Measurements from ENCODE around the gene TRIM44.

The TRIM44 gene

DNA sequence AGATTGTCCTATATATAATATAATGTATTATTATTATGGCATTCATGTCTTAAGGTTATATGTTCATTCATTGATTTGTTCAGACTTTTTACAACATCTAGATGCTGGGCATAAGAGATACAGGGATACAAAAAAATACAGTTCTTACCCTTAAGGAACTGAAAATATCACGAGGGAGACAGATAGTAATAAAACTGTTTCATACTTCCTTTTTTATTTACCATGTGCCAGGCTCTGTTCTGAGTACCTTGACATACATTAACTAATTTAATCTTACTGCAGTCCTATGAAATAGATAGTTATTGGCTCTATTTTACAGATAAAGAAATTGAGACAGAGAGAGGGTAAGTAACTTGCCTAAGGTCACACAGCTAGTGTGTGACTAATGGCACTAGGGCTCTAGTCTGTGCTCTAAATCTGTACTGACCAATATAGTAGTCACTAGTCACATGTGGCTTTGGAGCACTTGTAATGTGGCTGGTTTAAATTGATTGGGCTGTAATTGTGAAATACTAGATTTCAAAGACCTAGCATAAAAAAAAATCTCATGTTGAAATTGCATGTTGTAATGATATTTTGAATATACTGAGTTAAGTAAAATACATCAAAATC is 21.3 kb downstream of the TRIM44 start:
- H3F3A ChIP-seq (ENCODE audit: insufficient read depth): no peaks in the 10 kb centered on the region
- no peaks in the 10 kb centered on the region for H3K36me3 ChIP-seq (ENCODE audit: low read length)
- no peaks in the 10 kb centered on the region for H3K9me3 ChIP-seq (ENCODE audit: insufficient read depth, low read length)
- no peaks in the 10 kb centered on the region for H4K20me1 ChIP-seq (ENCODE audit: low read depth, low read length)
- no peak for TF ChIP-seq EZH2phosphoT487 (conservative IDR thresholded peaks at IDR 0.05; ENCODE audit: low read length)
- TF ChIP-seq, protein P1, sequence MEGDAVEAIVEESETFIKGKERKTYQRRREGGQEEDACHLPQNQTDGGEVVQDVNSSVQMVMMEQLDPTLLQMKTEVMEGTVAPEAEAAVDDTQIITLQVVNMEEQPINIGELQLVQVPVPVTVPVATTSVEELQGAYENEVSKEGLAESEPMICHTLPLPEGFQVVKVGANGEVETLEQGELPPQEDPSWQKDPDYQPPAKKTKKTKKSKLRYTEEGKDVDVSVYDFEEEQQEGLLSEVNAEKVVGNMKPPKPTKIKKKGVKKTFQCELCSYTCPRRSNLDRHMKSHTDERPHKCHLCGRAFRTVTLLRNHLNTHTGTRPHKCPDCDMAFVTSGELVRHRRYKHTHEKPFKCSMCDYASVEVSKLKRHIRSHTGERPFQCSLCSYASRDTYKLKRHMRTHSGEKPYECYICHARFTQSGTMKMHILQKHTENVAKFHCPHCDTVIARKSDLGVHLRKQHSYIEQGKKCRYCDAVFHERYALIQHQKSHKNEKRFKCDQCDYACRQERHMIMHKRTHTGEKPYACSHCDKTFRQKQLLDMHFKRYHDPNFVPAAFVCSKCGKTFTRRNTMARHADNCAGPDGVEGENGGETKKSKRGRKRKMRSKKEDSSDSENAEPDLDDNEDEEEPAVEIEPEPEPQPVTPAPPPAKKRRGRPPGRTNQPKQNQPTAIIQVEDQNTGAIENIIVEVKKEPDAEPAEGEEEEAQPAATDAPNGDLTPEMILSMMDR (IDR thresholded peaks at IDR 0.05; ENCODE audit: insufficient read depth, low read length, poor library complexity, severe bottlenecking): no peak
- no peak overlapping the region for H3K4me3 ChIP-seq (ENCODE audit: insufficient read depth, low read length, poor library complexity, severe bottlenecking)
- no peaks in the 10 kb centered on the region for H3K9me2 ChIP-seq (replicated peaks; ENCODE audit: insufficient read depth, low read length)
- no peaks in the 10 kb centered on the region for H3K27me3 ChIP-seq (ENCODE audit: low read length)
- H2AFZ ChIP-seq (ENCODE audit: low read depth, low read length, severe bottlenecking): no peak overlapping the region
- H3K27ac ChIP-seq (ENCODE audit: low read depth, low read length): no peak overlapping the region
- no peaks in the 10 kb centered on the region for H3K79me2 ChIP-seq (ENCODE audit: insufficient read depth, low read length)
- no peak overlapping the region for H3K9ac ChIP-seq (ENCODE audit: low read length)
- no peak overlapping the region for H3K4me2 ChIP-seq (ENCODE audit: low read depth, low read length, poor library complexity, severe bottlenecking)

DNA sequence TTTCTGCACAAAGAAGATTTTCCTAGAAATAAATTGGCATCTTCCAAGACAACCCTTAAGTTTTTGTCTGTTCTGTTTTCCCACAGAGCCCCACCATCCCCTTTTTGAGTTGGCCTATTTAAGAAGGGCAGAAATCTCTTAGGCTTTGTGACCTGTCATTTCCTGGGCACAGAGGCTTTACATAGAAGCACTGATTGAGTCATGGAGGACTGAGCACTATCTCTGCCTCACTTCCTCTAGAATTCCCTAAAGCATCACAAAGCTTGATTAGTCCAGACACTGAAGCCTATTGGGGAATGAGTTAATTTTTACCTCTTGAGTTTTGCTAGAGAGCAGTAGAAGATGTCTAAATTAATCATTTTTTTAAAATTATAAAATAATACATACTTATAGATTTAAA is 25.4 kb downstream of the TRIM44 start:
- no peak for TF ChIP-seq EZH2phosphoT487 (conservative IDR thresholded peaks at IDR 0.05; ENCODE audit: low read length)
- TF ChIP-seq, protein P1 (IDR thresholded peaks at IDR 0.05; ENCODE audit: insufficient read depth, low read length, poor library complexity, severe bottlenecking): no peak
- no peaks in the 10 kb centered on the region for H3K9me3 ChIP-seq (ENCODE audit: insufficient read depth, low read length)
- H3F3A ChIP-seq (ENCODE audit: insufficient read depth): no peaks in the 10 kb centered on the region
- H3K4me3 ChIP-seq (ENCODE audit: insufficient read depth, low read length, poor library complexity, severe bottlenecking): no peak overlapping the region
- H3K79me2 ChIP-seq (ENCODE audit: insufficient read depth, low read length): no peaks in the 10 kb centered on the region
- H3K4me2 ChIP-seq (ENCODE audit: low read depth, low read length, poor library complexity, severe bottlenecking): no peak overlapping the region
- no peak overlapping the region for H3K27ac ChIP-seq (ENCODE audit: low read depth, low read length)
- H3K9ac ChIP-seq (ENCODE audit: low read length): no peak overlapping the region
- no peak overlapping the region for H2AFZ ChIP-seq (ENCODE audit: low read depth, low read length, severe bottlenecking)
- no peaks in the 10 kb centered on the region for H3K36me3 ChIP-seq (ENCODE audit: low read length)
- no peaks in the 10 kb centered on the region for H4K20me1 ChIP-seq (ENCODE audit: low read depth, low read length)
- H3K27me3 ChIP-seq (ENCODE audit: low read length): no peaks in the 10 kb centered on the region
- no peaks in the 10 kb centered on the region for H3K9me2 ChIP-seq (replicated peaks; ENCODE audit: insufficient read depth, low read length)

DNA sequence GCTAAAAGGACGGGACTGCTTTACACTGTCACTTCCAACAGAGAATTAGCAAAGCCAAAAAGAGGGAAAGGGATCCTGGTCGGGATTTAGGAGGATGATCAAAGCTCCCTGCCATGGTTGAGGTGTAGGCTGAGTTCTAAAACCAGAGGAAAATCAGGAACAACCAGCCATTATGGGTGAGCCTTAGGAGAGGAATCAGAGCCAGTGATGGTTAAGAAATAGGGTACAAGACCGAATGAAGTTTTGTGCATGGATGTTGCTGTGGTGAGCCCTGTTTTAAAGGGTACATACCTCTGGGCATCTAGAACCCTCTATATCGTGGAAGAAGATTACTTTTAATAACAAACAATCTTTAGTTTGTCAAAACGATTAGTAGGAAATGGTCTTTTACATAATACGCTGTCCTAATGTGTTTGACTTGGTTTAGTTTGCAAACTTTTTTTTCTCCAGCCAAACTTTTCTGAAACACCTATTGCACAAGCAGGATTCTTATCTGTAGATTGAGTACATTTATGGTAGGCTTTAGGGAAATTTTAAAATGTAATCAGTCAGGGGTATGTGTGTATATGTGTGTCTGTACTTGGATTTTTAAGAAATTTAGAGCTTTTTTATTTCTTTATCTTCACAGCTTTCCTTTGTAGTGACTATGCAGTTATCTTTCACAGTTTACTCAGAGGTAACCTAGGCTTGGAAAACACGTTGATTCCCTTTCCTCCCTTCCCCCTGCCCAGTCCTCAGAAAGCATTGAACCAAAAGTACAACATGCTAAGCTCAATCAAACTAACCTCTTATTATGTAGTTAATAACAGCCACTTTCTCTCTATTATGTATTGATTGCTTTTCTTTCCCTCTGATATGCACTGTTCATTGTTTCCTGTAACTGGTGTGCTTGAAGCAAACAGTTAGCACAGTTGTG is 26.8 kb downstream of the TRIM44 start:
- H3F3A ChIP-seq (ENCODE audit: insufficient read depth): no peaks in the 10 kb centered on the region
- no peaks in the 10 kb centered on the region for H3K9me2 ChIP-seq (replicated peaks; ENCODE audit: insufficient read depth, low read length)
- no peaks in the 10 kb centered on the region for H3K9me3 ChIP-seq (ENCODE audit: insufficient read depth, low read length)
- H3K4me2 ChIP-seq (ENCODE audit: low read depth, low read length, poor library complexity, severe bottlenecking): no peak overlapping the region
- no peak overlapping the region for H3K9ac ChIP-seq (ENCODE audit: low read length)
- no peak for TF ChIP-seq EZH2phosphoT487 (conservative IDR thresholded peaks at IDR 0.05; ENCODE audit: low read length)
- H3K4me3 ChIP-seq (ENCODE audit: insufficient read depth, low read length, poor library complexity, severe bottlenecking): no peak overlapping the region
- no peaks in the 10 kb centered on the region for H3K27me3 ChIP-seq (ENCODE audit: low read length)
- H2AFZ ChIP-seq (ENCODE audit: low read depth, low read length, severe bottlenecking): no peak overlapping the region
- no peaks in the 10 kb centered on the region for H4K20me1 ChIP-seq (ENCODE audit: low read depth, low read length)
- no peaks in the 10 kb centered on the region for H3K79me2 ChIP-seq (ENCODE audit: insufficient read depth, low read length)
- H3K27ac ChIP-seq (ENCODE audit: low read depth, low read length): no peak overlapping the region
- no peaks in the 10 kb centered on the region for H3K36me3 ChIP-seq (ENCODE audit: low read length)

DNA sequence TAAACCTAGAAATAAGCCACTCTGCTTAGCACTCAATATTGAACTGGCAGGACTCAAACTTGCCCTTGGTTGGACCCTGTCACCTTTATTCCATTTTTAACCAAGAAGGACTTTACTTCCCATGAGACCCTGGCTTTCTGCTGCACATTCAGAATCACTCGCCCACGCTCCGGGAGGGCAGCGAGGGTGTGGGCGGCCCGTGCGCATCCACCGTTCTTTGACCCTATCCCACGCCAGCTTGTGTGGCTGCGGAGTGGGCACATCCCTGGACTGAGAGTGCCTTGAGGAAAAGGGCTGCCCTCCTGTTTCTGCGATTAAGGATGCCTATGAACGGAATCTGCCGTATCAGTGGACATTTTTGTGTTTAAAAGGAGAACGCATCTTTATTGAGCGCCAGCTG is 39.6 kb downstream of the TRIM44 start:
- Histone ChIP-seq H3F3A (ENCODE audit: insufficient read depth) (no peaks in the 10 kb centered on the region), H3K4me2 (ENCODE audit: low read depth, low read length, poor library complexity, severe bottlenecking) (no peak overlapping the region), H3K9ac (ENCODE audit: low read length) (no peak overlapping the region), H4K20me1 (ENCODE audit: low read depth, low read length) (no peaks in the 10 kb centered on the region), H2AFZ (ENCODE audit: low read depth, low read length, severe bottlenecking) (no peak overlapping the region), H3K4me3 (ENCODE audit: insufficient read depth, low read length, poor library complexity, severe bottlenecking) (no peak overlapping the region), H3K27me3 (ENCODE audit: low read length) (no peaks in the 10 kb centered on the region), H3K36me3 (ENCODE audit: low read length) (no peaks in the 10 kb centered on the region), H3K79me2 (ENCODE audit: insufficient read depth, low read length) (no peaks in the 10 kb centered on the region), H3K9me3 (ENCODE audit: insufficient read depth, low read length) (no peaks in the 10 kb centered on the region), H3K9me2 (replicated peaks; ENCODE audit: insufficient read depth, low read length) (no peaks in the 10 kb centered on the region; the same call in 1 of the 2 replicates), H3K27ac (ENCODE audit: low read depth, low read length) (no peak overlapping the region)
- TF ChIP-seq, protein P1 (IDR thresholded peaks at IDR 0.05; ENCODE audit: insufficient read depth, low read length, poor library complexity, severe bottlenecking): no peak
- no peak for TF ChIP-seq EZH2phosphoT487 (conservative IDR thresholded peaks at IDR 0.05; ENCODE audit: low read length)

Data from SU-DHL-6 (cell line).